ENCODE results near the gene DIO3.
A peak's percentile ranks its signal among the peaks of the same experiment; 100 is the strongest.

The DIO3 gene

GRCh38 chr14:101562659-101563351 lies 1.5 kb downstream of the DIO3 start:
- Histone ChIP-seq H3K27me3 (ENCODE audit: insufficient read depth, low read length, poor library complexity) (peaks cover 6% of the 10 kb centered on the region), H3K4me2 (ENCODE audit: insufficient read depth, low read length) (no peak overlapping the region), H3K9me3 (ENCODE audit: insufficient read depth, low read length, severe bottlenecking) (peaks cover 5% of the 10 kb centered on the region), H2AFZ (ENCODE audit: low read depth, low read length) (no peak overlapping the region), H3K9ac (ENCODE audit: low read depth, low read length) (no peak overlapping the region), H3K27ac (ENCODE audit: low read length) (no peak overlapping the region), H3K36me3 (ENCODE audit: insufficient read depth, low read length) (no peaks in the 10 kb centered on the region), H4K20me1 (ENCODE audit: insufficient read depth, low read length) (no peaks in the 10 kb centered on the region), H3K4me1 (ENCODE audit: insufficient read depth, low read length) (no peaks in the 10 kb centered on the region), H3K4me3 (ENCODE audit: low read depth in 1 of 2, low read length in 2 of 2) (no peak overlapping the region), H3K79me2 (ENCODE audit: insufficient read depth, low read length) (no peaks in the 10 kb centered on the region)
- ATAC-seq (ENCODE audit: insufficient read depth, low read depth) (peak; percentile 76), DNase-seq (peak; percentile 63)
- TF ChIP-seq EZH2 (IDR thresholded peaks at IDR 0.05; ENCODE audit: borderline replicate concordance, low read depth, low read length, severe bottlenecking), result no peak
- TF ChIP-seq, protein P1, sequence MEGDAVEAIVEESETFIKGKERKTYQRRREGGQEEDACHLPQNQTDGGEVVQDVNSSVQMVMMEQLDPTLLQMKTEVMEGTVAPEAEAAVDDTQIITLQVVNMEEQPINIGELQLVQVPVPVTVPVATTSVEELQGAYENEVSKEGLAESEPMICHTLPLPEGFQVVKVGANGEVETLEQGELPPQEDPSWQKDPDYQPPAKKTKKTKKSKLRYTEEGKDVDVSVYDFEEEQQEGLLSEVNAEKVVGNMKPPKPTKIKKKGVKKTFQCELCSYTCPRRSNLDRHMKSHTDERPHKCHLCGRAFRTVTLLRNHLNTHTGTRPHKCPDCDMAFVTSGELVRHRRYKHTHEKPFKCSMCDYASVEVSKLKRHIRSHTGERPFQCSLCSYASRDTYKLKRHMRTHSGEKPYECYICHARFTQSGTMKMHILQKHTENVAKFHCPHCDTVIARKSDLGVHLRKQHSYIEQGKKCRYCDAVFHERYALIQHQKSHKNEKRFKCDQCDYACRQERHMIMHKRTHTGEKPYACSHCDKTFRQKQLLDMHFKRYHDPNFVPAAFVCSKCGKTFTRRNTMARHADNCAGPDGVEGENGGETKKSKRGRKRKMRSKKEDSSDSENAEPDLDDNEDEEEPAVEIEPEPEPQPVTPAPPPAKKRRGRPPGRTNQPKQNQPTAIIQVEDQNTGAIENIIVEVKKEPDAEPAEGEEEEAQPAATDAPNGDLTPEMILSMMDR (IDR thresholded peaks at IDR 0.05; ENCODE audit: borderline replicate concordance, extremely low read depth, low read length, poor library complexity, severe bottlenecking), result no peak

- TF ChIP-seq, protein P1 (IDR thresholded peaks at IDR 0.05; ENCODE audit: borderline replicate concordance, extremely low read depth, low read length, poor library complexity, severe bottlenecking), result no peak
- no peak for TF ChIP-seq EZH2 (IDR thresholded peaks at IDR 0.05; ENCODE audit: borderline replicate concordance, low read depth, low read length, severe bottlenecking)
- ATAC-seq (ENCODE audit: insufficient read depth, low read depth) (no peak), DNase-seq (no peak)
- no peak overlapping the region for H2AFZ ChIP-seq (ENCODE audit: low read depth, low read length)
- no peak overlapping the region for H3K4me3 ChIP-seq (ENCODE audit: low read depth in 1 of 2, low read length in 2 of 2)
- no peak overlapping the region for H3K4me2 ChIP-seq (ENCODE audit: insufficient read depth, low read length)
- H3K36me3 ChIP-seq (ENCODE audit: insufficient read depth, low read length), result no peaks in the 10 kb centered on the region
- no peaks in the 10 kb centered on the region for H4K20me1 ChIP-seq (ENCODE audit: insufficient read depth, low read length)
- H3K27ac ChIP-seq (ENCODE audit: low read length), result no peak overlapping the region
- H3K9ac ChIP-seq (ENCODE audit: low read depth, low read length), result no peak overlapping the region
- no peaks in the 10 kb centered on the region for H3K79me2 ChIP-seq (ENCODE audit: insufficient read depth, low read length)
- H3K4me1 ChIP-seq (ENCODE audit: insufficient read depth, low read length), result no peaks in the 10 kb centered on the region
- peaks cover 6% of the 10 kb centered on the region for H3K27me3 ChIP-seq (ENCODE audit: insufficient read depth, low read length, poor library complexity)
- H3K9me3 ChIP-seq (ENCODE audit: insufficient read depth, low read length, severe bottlenecking), result peaks cover 5% of the 10 kb centered on the region
These were observed 2.0 kb downstream of the DIO3 start for GRCh38 chr14:101563352-101563653.

- Histone ChIP-seq H4K20me1 (ENCODE audit: insufficient read depth, low read length) (no peaks in the 10 kb centered on the region), H3K4me1 (ENCODE audit: insufficient read depth, low read length) (no peaks in the 10 kb centered on the region), H3K4me2 (ENCODE audit: insufficient read depth, low read length) (no peak overlapping the region), H3K27ac (ENCODE audit: low read length) (no peak overlapping the region), H3K36me3 (ENCODE audit: insufficient read depth, low read length) (no peaks in the 10 kb centered on the region), H3K27me3 (ENCODE audit: insufficient read depth, low read length, poor library complexity) (peaks cover 7% of the 10 kb centered on the region), H3K4me3 (ENCODE audit: low read depth in 1 of 2, low read length in 2 of 2) (no peak overlapping the region), H3K79me2 (ENCODE audit: insufficient read depth, low read length) (no peaks in the 10 kb centered on the region), H3K9ac (ENCODE audit: low read depth, low read length) (no peak overlapping the region), H3K9me3 (ENCODE audit: insufficient read depth, low read length, severe bottlenecking) (peaks cover 5% of the 10 kb centered on the region), H2AFZ (ENCODE audit: low read depth, low read length) (no peak overlapping the region)
- no peak for TF ChIP-seq EZH2 (IDR thresholded peaks at IDR 0.05; ENCODE audit: borderline replicate concordance, low read depth, low read length, severe bottlenecking)
- TF ChIP-seq, protein P1 (IDR thresholded peaks at IDR 0.05; ENCODE audit: borderline replicate concordance, extremely low read depth, low read length, poor library complexity, severe bottlenecking), result no peak
- ATAC-seq (ENCODE audit: insufficient read depth, low read depth), result no peak
- no peak for DNase-seq
These were observed 2.6 kb downstream of the DIO3 start for GRCh38 chr14:101563654-101564443.

Measured in DND-41 (cell line).